SU-DHL-6 (cell line): Measurements from ENCODE around the gene PRPSAP1.
"Not testable (repeated sequence)": the region's sequence is repeated elsewhere in the genome, so short reads cannot be mapped to it uniquely, and the experiment has no call there.

Experiments used
- H2AFZ ChIP-seq: fragments of 200-600 bp; sonication (generic); 2 replicates; pipeline ENCODE4 v1.6.1; 2014; ENCODE audit warnings: low read depth, mild to moderate bottlenecking, moderate library complexity, mixed read lengths, antibody characterized with exemption, low read length; ENCODE audit not compliant: severe bottlenecking
- H3F3A ChIP-seq: fragments of 200-600 bp; shearing (Covaris generic); 2 replicates; pipeline ENCODE4 v1.6.0; 2016; ENCODE audit warnings: antibody characterized with exemption, mild to moderate bottlenecking; ENCODE audit not compliant: insufficient read depth
- H3K27ac ChIP-seq: fragments of 200-600 bp; sonication (generic); 2 replicates; pipeline ENCODE4 v1.5.1; 2016; ENCODE audit warnings: low read depth, mild to moderate bottlenecking, low read length, moderate library complexity, mixed read lengths
- H3K27me3 ChIP-seq: fragments of 200-600 bp; sonication (generic), shearing (Covaris generic); 2 replicates; pipeline ENCODE4 v1.6.0; 2014; ENCODE audit warnings: mild to moderate bottlenecking, low read length
- H3K36me3 ChIP-seq: fragments of 200-600 bp; sonication (generic); 2 replicates; pipeline ENCODE4 v1.6.1; 2014; ENCODE audit warnings: mild to moderate bottlenecking, low read length, mixed read lengths
- H3K4me2 ChIP-seq: fragments of 300-600, 200-600 bp; shearing (Covaris generic), sonication (generic); 2 replicates; pipeline ENCODE4 v1.6.0; 2014; ENCODE audit warnings: low read length, low read depth, mild to moderate bottlenecking; ENCODE audit not compliant: poor library complexity, severe bottlenecking
- H3K4me3 ChIP-seq: fragments of 200-600 bp; sonication (generic); 2 replicates; pipeline ENCODE4 v1.5.1; 2014; ENCODE audit warnings: antibody characterized with exemption, low read length, mild to moderate bottlenecking, mixed read lengths; ENCODE audit not compliant: insufficient read depth, poor library complexity, severe bottlenecking
- H3K79me2 ChIP-seq: fragments of 200-600 bp; sonication (generic); 2 replicates; pipeline ENCODE4 v1.6.1; 2014; ENCODE audit warnings: mild to moderate bottlenecking, low read length, moderate library complexity; ENCODE audit not compliant: insufficient read depth
- H3K9ac ChIP-seq: fragments of 200-600 bp; sonication (generic); 2 replicates; pipeline ENCODE4 v1.7.0; 2014; ENCODE audit warnings: mild to moderate bottlenecking, low read length
- H3K9me2 ChIP-seq: fragments of 200-600 bp; sonication (generic); replicated peaks from 2 replicates; pipeline ENCODE4 v1.6.1; 2014; ENCODE audit warnings: low read length; ENCODE audit not compliant: insufficient read depth
- H3K9me3 ChIP-seq: fragments of 200-600 bp; sonication (generic); 2 replicates; pipeline ENCODE4 v1.6.1; 2014; ENCODE audit warnings: low read length, mixed read lengths; ENCODE audit not compliant: insufficient read depth
- H4K20me1 ChIP-seq: fragments of 200-600 bp; sonication (generic); 2 replicates; pipeline ENCODE4 v1.6.1; 2014; ENCODE audit warnings: low read depth, mild to moderate bottlenecking, antibody characterized with exemption, low read length, moderate library complexity, mixed read lengths
- EZH2phosphoT487 ChIP-seq: fragments of 200-600 bp; sonication (generic), shearing (Covaris generic); conservative IDR thresholded peaks from 2 replicates; pipeline ENCODE4 v1.6.1; 2018; ENCODE audit warnings: mild to moderate bottlenecking, antibody characterized with exemption, low read length, moderate library complexity, mixed read lengths
- TF ChIP-seq, protein P1 (sequence below): fragments of 200-600 bp; sonication (generic); IDR thresholded peaks from one replicate; pipeline ENCODE4 v1.5.1; 2017; ENCODE audit warnings: antibody characterized with exemption, mild to moderate bottlenecking, low read length, moderate library complexity; ENCODE audit not compliant: insufficient read depth, poor library complexity, severe bottlenecking

Gene PRPSAP1

DNA sequence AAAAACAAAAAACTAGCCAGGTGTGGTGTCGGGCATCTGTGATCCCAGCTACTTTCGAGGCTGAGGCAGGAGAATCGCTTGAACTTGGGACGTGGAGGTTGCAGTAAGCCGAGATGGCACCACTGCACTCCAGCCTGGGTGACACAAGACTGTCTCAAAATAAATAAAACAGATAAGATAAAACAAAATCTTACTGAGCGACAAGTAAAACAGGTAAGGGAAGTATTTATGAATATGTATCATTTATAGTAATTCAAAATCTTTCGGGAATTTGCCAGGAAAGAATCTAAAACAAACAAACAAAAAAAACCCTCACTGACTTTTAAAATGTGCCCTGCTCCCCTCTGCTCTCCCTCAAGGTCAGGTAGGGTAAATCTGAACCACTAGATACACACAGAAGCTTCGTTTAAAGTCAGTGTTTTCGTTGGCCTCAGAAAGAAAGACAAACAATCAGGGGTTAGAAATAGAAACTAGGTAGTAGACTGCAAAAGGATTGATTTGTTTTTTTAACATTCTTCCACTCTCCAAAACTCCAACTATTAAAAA is 2.1 kb downstream of the PRPSAP1 start:
- peaks cover 35% of the 10 kb centered on the region for H3K79me2 ChIP-seq
- no peaks in the 10 kb centered on the region for H3K27me3 ChIP-seq
- no peaks in the 10 kb centered on the region for H3K9me3 ChIP-seq
- H3K4me3 ChIP-seq = no peak overlapping the region
- no peaks in the 10 kb centered on the region for H3K9me2 ChIP-seq
- no peak overlapping the region for H3K9ac ChIP-seq
- H3K36me3 ChIP-seq = 0 out of 2 replicates have a peak, but pooled peaks cover 3% of the 10 kb centered on the region
- no peak overlapping the region for H2AFZ ChIP-seq
- H3K4me2 ChIP-seq = peak overlapping the region; percentile 42
- H3F3A ChIP-seq = peaks cover 5% of the 10 kb centered on the region; the same call in 1 of the 2 replicates
- TF ChIP-seq, protein P1, sequence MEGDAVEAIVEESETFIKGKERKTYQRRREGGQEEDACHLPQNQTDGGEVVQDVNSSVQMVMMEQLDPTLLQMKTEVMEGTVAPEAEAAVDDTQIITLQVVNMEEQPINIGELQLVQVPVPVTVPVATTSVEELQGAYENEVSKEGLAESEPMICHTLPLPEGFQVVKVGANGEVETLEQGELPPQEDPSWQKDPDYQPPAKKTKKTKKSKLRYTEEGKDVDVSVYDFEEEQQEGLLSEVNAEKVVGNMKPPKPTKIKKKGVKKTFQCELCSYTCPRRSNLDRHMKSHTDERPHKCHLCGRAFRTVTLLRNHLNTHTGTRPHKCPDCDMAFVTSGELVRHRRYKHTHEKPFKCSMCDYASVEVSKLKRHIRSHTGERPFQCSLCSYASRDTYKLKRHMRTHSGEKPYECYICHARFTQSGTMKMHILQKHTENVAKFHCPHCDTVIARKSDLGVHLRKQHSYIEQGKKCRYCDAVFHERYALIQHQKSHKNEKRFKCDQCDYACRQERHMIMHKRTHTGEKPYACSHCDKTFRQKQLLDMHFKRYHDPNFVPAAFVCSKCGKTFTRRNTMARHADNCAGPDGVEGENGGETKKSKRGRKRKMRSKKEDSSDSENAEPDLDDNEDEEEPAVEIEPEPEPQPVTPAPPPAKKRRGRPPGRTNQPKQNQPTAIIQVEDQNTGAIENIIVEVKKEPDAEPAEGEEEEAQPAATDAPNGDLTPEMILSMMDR = no peak
- no peak for TF ChIP-seq EZH2phosphoT487
- no peaks in the 10 kb centered on the region for H4K20me1 ChIP-seq
- H3K27ac ChIP-seq = no peak overlapping the region

DNA sequence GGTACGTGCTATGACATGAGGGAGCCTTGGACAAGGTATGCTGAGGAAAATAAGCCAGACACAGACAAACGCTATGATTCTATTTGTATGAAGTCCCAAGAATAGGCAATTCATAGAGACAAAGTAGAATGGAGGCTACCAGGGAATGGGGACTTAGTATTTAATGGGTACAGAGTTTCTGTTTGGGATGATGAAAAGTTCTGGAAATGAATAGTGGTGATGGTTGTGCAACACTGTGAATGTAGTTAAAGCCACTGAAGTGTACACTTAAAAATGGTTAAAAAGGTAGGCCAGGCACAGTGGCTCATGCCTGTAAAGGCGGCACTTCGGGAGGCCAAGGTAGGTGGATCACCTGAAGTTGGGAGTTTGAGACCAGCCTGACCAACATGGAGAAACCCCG is 3.3 kb downstream of the PRPSAP1 start:
- Histone ChIP-seq H3K27me3 (no peaks in the 10 kb centered on the region), H2AFZ (no peak overlapping the region), H3K9me3 (no peaks in the 10 kb centered on the region), H3K9me2 (no peaks in the 10 kb centered on the region), H4K20me1 (no peaks in the 10 kb centered on the region), H3K36me3 (0 out of 2 replicates have a peak, but pooled peaks cover 3% of the 10 kb centered on the region), H3K4me2 (no peak overlapping the region), H3K4me3 (no peak overlapping the region), H3K27ac (no peak overlapping the region), H3F3A (peaks cover 5% of the 10 kb centered on the region; the same call in 1 of the 2 replicates), H3K9ac (no peak overlapping the region), H3K79me2 (peaks cover 35% of the 10 kb centered on the region)
- TF ChIP-seq, protein P1 = no peak
- TF ChIP-seq EZH2phosphoT487 = no peak

DNA sequence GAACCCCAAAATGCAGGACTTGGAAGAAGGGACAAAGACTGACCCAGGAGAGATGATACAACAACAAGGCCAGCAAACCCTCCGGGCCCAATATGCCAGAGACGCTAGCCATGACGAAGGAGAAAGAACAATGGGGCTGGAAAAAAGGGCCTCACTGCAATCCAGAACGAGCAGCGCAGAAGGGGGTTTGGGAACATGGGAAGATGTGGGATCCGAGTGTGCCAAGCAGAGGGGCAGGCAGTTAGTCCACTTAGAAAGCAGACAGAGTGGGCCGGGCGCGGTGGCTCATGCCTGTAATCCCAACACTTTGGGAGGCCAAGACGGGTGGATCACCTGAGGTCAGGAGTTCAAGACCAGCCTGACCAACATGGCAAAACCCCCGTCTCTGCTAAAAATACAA is 6.8 kb downstream of the PRPSAP1 start:
- not testable (repeated sequence) for H3K9ac ChIP-seq, H3K9me3 ChIP-seq, H3K4me3 ChIP-seq, H4K20me1 ChIP-seq, H3K36me3 ChIP-seq, H3K4me2 ChIP-seq, H3F3A ChIP-seq, H2AFZ ChIP-seq, H3K9me2 ChIP-seq, H3K27ac ChIP-seq, H3K27me3 ChIP-seq
- H3K79me2 ChIP-seq = peaks cover 26% of the 10 kb centered on the region

GRCh38 chr17:76345377-76345974 is 8.2 kb downstream of the PRPSAP1 start:
- H3K9me3 ChIP-seq = no peaks in the 10 kb centered on the region
- H4K20me1 ChIP-seq = no peaks in the 10 kb centered on the region
- H3K27me3 ChIP-seq = no peaks in the 10 kb centered on the region
- TF ChIP-seq, protein P1 = no peak
- no peak for TF ChIP-seq EZH2phosphoT487
- no peak overlapping the region for H3K4me2 ChIP-seq
- H3K79me2 ChIP-seq = peaks cover 15% of the 10 kb centered on the region
- H3K4me3 ChIP-seq = no peak overlapping the region
- no peak overlapping the region for H2AFZ ChIP-seq
- H3K27ac ChIP-seq = no peak overlapping the region
- H3K9me2 ChIP-seq = no peaks in the 10 kb centered on the region
- H3K36me3 ChIP-seq = 0 out of 2 replicates have a peak, but pooled peaks cover 3% of the 10 kb centered on the region
- no peaks in the 10 kb centered on the region for H3F3A ChIP-seq
- H3K9ac ChIP-seq = no peak overlapping the region
